Panc1 (cell line): ENCODE data around the gene EPHA3. TPM values are rescaled to one million over a fixed set of nuclear protein-coding genes. Genes with fewer than 3 reads are reported as not detected.

Experiments
- ATAC-seq: fragments of 200-7000 bp; cut with Tn5 transposase; 2 replicates; pipeline ENCODE4 v1.9.1; 2020; ENCODE audit warnings: mild to moderate bottlenecking, moderate library complexity
- BruUV-seq: library from RNA; stranded (reverse); fragments of 400-500 nt; replicated peaks from 2 replicates; lab custom pipeline; 2021; lab: Mats Ljungman, UMichigan
- CTCF ChIA-PET: fragments of 300-600 bp; sonication (Branson Sonifier 250); formaldehyde crosslinking; loops from one replicate; lab custom pipeline; 2022; ENCODE audit warnings: antibody characterized with exemption; lab: Charles Lee
- POLR2A ChIA-PET: fragments of 300-600 bp; sonication (Branson Sonifier 250); formaldehyde crosslinking; loops from one replicate; lab custom pipeline; 2022; ENCODE audit warnings: antibody characterized with exemption; lab: Charles Lee
- DNase-seq: peaks from one replicate; pipeline ENCODE4 v3.0.0-alpha.2; 2010; ENCODE audit warnings: low read depth, low spot score
- H3K27ac ChIP-seq: 2 replicates; pipeline ENCODE4 v1.5.1; 2011; ENCODE audit warnings: mild to moderate bottlenecking, low read length, inconsistent platforms
- H3K27me3 ChIP-seq: fragments of 200-500 bp; sonication (Bioruptor generic); 2 replicates; pipeline ENCODE4 v1.6.0; 2014; ENCODE audit warnings: low read length, inconsistent platforms; ENCODE audit not compliant: control insufficient read depth, insufficient read depth
- H3K36me3 ChIP-seq: fragments of 200-500 bp; sonication (Bioruptor generic); 2 replicates; pipeline ENCODE4 v1.5.1; 2014; ENCODE audit warnings: inconsistent platforms, mild to moderate bottlenecking, low read length, moderate library complexity; ENCODE audit not compliant: control insufficient read depth, insufficient read depth
- H3K4me1 ChIP-seq: 2 replicates; pipeline ENCODE4 v1.5.1; 2011; ENCODE audit warnings: inconsistent platforms, mild to moderate bottlenecking, low read length, moderate library complexity; ENCODE audit not compliant: control insufficient read depth, insufficient read depth
- H3K4me3 ChIP-seq, 2 experiments: 2 replicates each; pipeline ENCODE4 v1.5.1; 2011 to 2012; ENCODE audit warnings: low read depth in 2 of 2, low read length in 2 of 2, mild to moderate bottlenecking in 2 of 2, inconsistent platforms in 1 of 2, moderate library complexity in 1 of 2
- H3K9me3 ChIP-seq: fragments of 200-500 bp; sonication (Bioruptor generic); 2 replicates; pipeline ENCODE4 v1.5.1; 2014; ENCODE audit warnings: low read depth, mild to moderate bottlenecking, inconsistent platforms, low read length, moderate library complexity; ENCODE audit not compliant: control insufficient read depth, insufficient read depth
- CTCF ChIP-seq: fragments of 450-650 bp; IDR thresholded peaks from 2 replicates; pipeline ENCODE4 v1.5.1; 2017; ENCODE audit warnings: mild to moderate bottlenecking
- POLR2AphosphoS5 ChIP-seq: IDR thresholded peaks from 2 replicates; pipeline ENCODE4 v1.6.1; 2012; ENCODE audit warnings: mild to moderate bottlenecking, low read depth, low read length, moderate library complexity
- REST ChIP-seq, 2 experiments: IDR thresholded peaks; 2 replicates each; pipeline ENCODE4 v1.6.1; 2011 to 2012; ENCODE audit warnings: low read depth in 2 of 2, control low read depth in 1 of 2, low read length in 1 of 2, mild to moderate bottlenecking in 1 of 2, moderate library complexity in 1 of 2; ENCODE audit not compliant: insufficient read depth in 1 of 2
- SIN3A ChIP-seq: IDR thresholded peaks from 2 replicates; pipeline ENCODE4 v1.6.1; 2012; ENCODE audit warnings: low read depth, mild to moderate bottlenecking, low read length, moderate library complexity, borderline replicate concordance; ENCODE audit not compliant: insufficient read depth
- TCF7L2 ChIP-seq: IDR thresholded peaks from 2 replicates; pipeline ENCODE4 v1.6.1; 2011; ENCODE audit warnings: mild to moderate bottlenecking, low read depth, low read length, inconsistent platforms
- in situ Hi-C: cut with HindIII; loops from 2 replicates; pipeline ENCODE4 v1.10.0; 2016; ENCODE audit warnings: low sequenced_read_pairs, low pct_unique_long_range_greater_than_20kb
- intact Hi-C: fragments of 100-400 bp; cut with micrococcal nuclease; formaldehyde crosslinking; loops from one replicate; pipeline ENCODE4 v1.10.0; 2022; ENCODE audit not compliant: unreplicated experiment
- total RNA-seq: library from RNA; stranded (reverse); gene quantifications from one replicate; pipeline ENCODE4 v1.2.1, GENCODE V29; 2021; ENCODE audit not compliant: unreplicated experiment

The EPHA3 gene
- total RNA-seq, 1 experiment from 2014 or later = 0.05 TPM

GRCh38 chr3:89212619-89213018 lies 105.2 kb downstream of the EPHA3 start:
- in situ Hi-C loops = no loop called here
- no peak overlapping the region for H3K4me3 ChIP-seq
- ATAC-seq (no peak), DNase-seq (no peak)
- no TSS peak for BruUV-seq
- TF ChIP-seq POLR2AphosphoS5 = no peak
- intact Hi-C loops = no loop called here
- H3K27ac ChIP-seq = no peak overlapping the region
- POLR2A ChIA-PET = no interaction called here
- H3K9me3 ChIP-seq = no peaks in the 10 kb centered on the region
- no peaks in the 10 kb centered on the region for H3K27me3 ChIP-seq
- H3K36me3 ChIP-seq = no peaks in the 10 kb centered on the region
- no peaks in the 10 kb centered on the region for H3K4me1 ChIP-seq
- CTCF ChIA-PET = no interaction called here

DNA sequence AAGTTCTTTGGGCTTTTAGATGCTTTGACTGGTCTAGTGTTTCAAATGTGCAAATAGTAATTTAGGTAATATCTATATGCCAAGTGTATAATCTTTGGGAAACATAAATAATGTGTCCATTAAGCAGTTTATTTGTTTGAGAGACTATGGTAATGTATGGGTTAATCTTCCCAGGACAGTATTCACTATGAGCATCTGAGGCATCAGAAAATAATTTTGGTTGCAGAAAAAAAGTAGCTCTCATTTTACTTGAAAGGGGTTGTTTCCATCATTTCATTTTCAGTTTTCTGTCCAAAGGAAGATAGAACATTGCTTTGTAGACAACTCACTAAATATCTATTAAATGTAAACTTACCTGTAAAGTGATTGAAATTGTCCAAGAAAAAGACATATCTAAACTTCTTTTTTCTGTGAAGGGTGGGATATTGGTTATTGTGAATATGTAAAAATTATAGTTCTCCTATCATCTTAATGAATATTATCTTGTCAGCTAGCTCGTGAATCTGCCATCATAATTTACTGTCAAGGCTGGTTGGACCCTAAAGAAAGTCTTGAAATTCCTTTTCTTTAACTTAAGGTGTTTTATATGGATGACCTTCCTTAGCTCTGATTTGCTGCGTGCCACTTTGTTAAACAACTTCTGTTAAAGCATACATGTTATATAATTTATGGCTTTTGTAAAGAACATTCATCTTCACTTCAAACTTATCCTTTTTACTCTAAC lies 108.8 kb downstream of the EPHA3 start:
- no peak overlapping the region for H3K27ac ChIP-seq
- no peak overlapping the region for H3K4me3 ChIP-seq
- CTCF ChIA-PET = no interaction called here
- DNase-seq = no peak
- intact Hi-C loops (no loop called here), in situ Hi-C loops (no loop called here)
- H3K36me3 ChIP-seq = no peaks in the 10 kb centered on the region
- POLR2A ChIA-PET = no interaction called here
- no peak for TF ChIP-seq SIN3A
- TF ChIP-seq CTCF = no peak
- no peak for TF ChIP-seq TCF7L2
- TF ChIP-seq REST (IDR thresholded peaks at IDR 0.05; ENCODE audit: insufficient read depth in 1 of 2, low read depth in 2 of 2, low read length in 1 of 2) = no peak
- no peak for TF ChIP-seq POLR2AphosphoS5
- no TSS peak for BruUV-seq
- H3K9me3 ChIP-seq = no peaks in the 10 kb centered on the region
- H3K27me3 ChIP-seq = no peaks in the 10 kb centered on the region
- H3K4me1 ChIP-seq = no peaks in the 10 kb centered on the region
- ATAC-seq = no peak

- TF ChIP-seq REST (IDR thresholded peaks at IDR 0.05; ENCODE audit: insufficient read depth in 1 of 2, low read depth in 2 of 2, low read length in 1 of 2) = no peak
- TF ChIP-seq POLR2AphosphoS5 = no peak
- TF ChIP-seq CTCF = no peak
- TF ChIP-seq SIN3A = no peak
- TF ChIP-seq TCF7L2 = no peak
- ChIA-PET POLR2A (no interaction called here), CTCF (no interaction called here)
- ATAC-seq (no peak), DNase-seq (no peak)
- H3K4me3 ChIP-seq = no peak overlapping the region
- in situ Hi-C loops = no loop called here
- no peaks in the 10 kb centered on the region for H3K27me3 ChIP-seq
- BruUV-seq = no TSS peak
- H3K4me1 ChIP-seq = no peaks in the 10 kb centered on the region
- H3K36me3 ChIP-seq = no peaks in the 10 kb centered on the region
- no peak overlapping the region for H3K27ac ChIP-seq
- H3K9me3 ChIP-seq = no peaks in the 10 kb centered on the region
- intact Hi-C loops = no loop called here
Measured at GRCh38 chr3:89217148-89217685, 109.8 kb downstream of the EPHA3 start.
